K562 (cell line): Measurements from ENCODE around the gene BMP2. TPM values are rescaled to one million over a fixed set of nuclear protein-coding genes. Genes with fewer than 3 reads are reported as not detected.

Experiments
- ATAC-seq: fragments of 200-7000 bp; cut with Tn5 transposase; 3 replicates; pipeline ENCODE4 v1.9.1; 2020; ENCODE audit warnings: moderate library complexity
- BruUV-seq: library from RNA; stranded (reverse); fragments of 400-500 nt; replicated peaks from 2 replicates; lab custom pipeline; 2021; lab: Mats Ljungman, UMichigan
- CTCF ChIA-PET: fragments of 300-600 bp; formaldehyde crosslinking; extraction: SDS; loops from one replicate; lab custom pipeline; 2021; ENCODE audit warnings: low intra/inter-chr PET ratio; lab: Yijun Ruan, JAX
- POLR2A ChIA-PET: fragments of 300-600, 350-650 bp; sonication (Branson Sonifier 250); formaldehyde crosslinking; extraction: SDS; loops from one replicate; lab custom pipeline; 2021; ENCODE audit warnings: antibody characterized with exemption, inconsistent platforms; lab: Yijun Ruan, JAX
- DNase-seq, 4 experiments: peaks; one replicate each; pipeline versions ENCODE4 v3.0.0 to v3.0.0-alpha.2; 2011 to 2018; ENCODE audit warnings: low spot score in 3 of 4, mixed read lengths in 3 of 4; ENCODE audit errors: extremely low read depth in 1 of 4
- FAIRE-seq: peaks from 2 replicates; lab custom pipeline; 2011; peaks lifted over from hg19 to GRCh38; lab: Jason Lieb, UNC
- H2AFZ ChIP-seq: 2 replicates; pipeline ENCODE4 v1.6.0; 2011; ENCODE audit warnings: low read depth, low read length, control low read depth, inconsistent platforms
- H3K27ac ChIP-seq: fragments of 200-600 bp; 3 replicates; pipeline ENCODE4 v1.8.0; 2011; ENCODE audit warnings: low read depth, mild to moderate bottlenecking, control low read depth, inconsistent platforms, low read length, moderate library complexity, mixed read lengths; ENCODE audit errors: extremely low read depth
- H3K27me3 ChIP-seq, 2 experiments: fragments of 300-600 bp in 1 of 2; 2 replicates in 1 of 2; 3 replicates in 1 of 2; pipeline versions ENCODE4 v1.6.0 to v1.8.0; 2011; ENCODE audit warnings: inconsistent platforms in 2 of 2, low read length in 2 of 2, mild to moderate bottlenecking in 1 of 2, mixed read lengths in 1 of 2, moderate library complexity in 1 of 2; ENCODE audit not compliant: control insufficient read depth in 2 of 2, insufficient read depth in 2 of 2
- H3K36me3 ChIP-seq: fragments of 300-600 bp; 3 replicates; pipeline ENCODE4 v1.8.0; 2011; ENCODE audit warnings: mild to moderate bottlenecking, low read length, inconsistent platforms; ENCODE audit not compliant: control insufficient read depth, insufficient read depth
- H3K4me1 ChIP-seq, 2 experiments: fragments of 200-600 bp in 1 of 2; replicated peaks in 1 of 2; 2 replicates in 1 of 2; 3 replicates in 1 of 2; pipeline versions ENCODE4 v1.5.1 to v1.8.0; 2011; ENCODE audit warnings: inconsistent platforms in 2 of 2, low read length in 2 of 2, mild to moderate bottlenecking in 1 of 2, mixed read lengths in 1 of 2, moderate library complexity in 1 of 2; ENCODE audit not compliant: control insufficient read depth in 2 of 2, insufficient read depth in 2 of 2
- H3K4me2 ChIP-seq: 2 replicates; pipeline ENCODE4 v1.6.1; 2011; ENCODE audit warnings: low read length, control low read depth, inconsistent platforms, mixed read lengths; ENCODE audit not compliant: insufficient read depth
- H3K4me3 ChIP-seq: fragments of 200-600 bp; sonication (generic), shearing (Covaris generic); 2 replicates; pipeline ENCODE4 v1.5.1; 2016; ENCODE audit warnings: control low read depth, inconsistent platforms
- H3K79me2 ChIP-seq: fragments of 200-600 bp; 3 replicates; pipeline ENCODE4 v1.8.0; 2011; ENCODE audit warnings: low read length, inconsistent platforms; ENCODE audit not compliant: control insufficient read depth, insufficient read depth
- H3K9ac ChIP-seq, 2 experiments: 2 replicates each; pipeline versions ENCODE4 v1.6.0 to v1.6.1; 2011; ENCODE audit warnings: low read depth in 2 of 2, low read length in 2 of 2, control low read depth in 1 of 2, inconsistent platforms in 1 of 2, mild to moderate bottlenecking in 1 of 2, mixed read lengths in 1 of 2; ENCODE audit not compliant: insufficient read depth in 1 of 2
- H3K9me1 ChIP-seq: one replicate; pipeline ENCODE4 v1.6.0; 2011; ENCODE audit warnings: inconsistent platforms, mild to moderate bottlenecking, low read length, moderate library complexity; ENCODE audit not compliant: control insufficient read depth, insufficient read depth
- H3K9me3 ChIP-seq: replicated peaks from 2 replicates; pipeline ENCODE4 v1.5.1; 2011; ENCODE audit warnings: low read depth, low read length, inconsistent platforms; ENCODE audit not compliant: control insufficient read depth, insufficient read depth
- H4K20me1 ChIP-seq: replicated peaks from 2 replicates; pipeline ENCODE4 v1.6.1; 2011; ENCODE audit warnings: low read length, inconsistent platforms, mixed read lengths; ENCODE audit not compliant: control insufficient read depth, insufficient read depth
- ADNP ChIP-seq: fragments of 200-800 bp; sonication (Bioruptor generic); IDR thresholded peaks from 2 replicates; pipeline ENCODE4 v1.6.1; 2016; ENCODE audit warnings: missing genetic modification characterization, missing compliant biosample characterization
- ASH1L ChIP-seq: fragments of 450-650 bp; IDR thresholded peaks from 2 replicates; pipeline ENCODE4 v1.6.1; 2018; ENCODE audit warnings: borderline replicate concordance, mild to moderate bottlenecking, low read depth; ENCODE audit not compliant: partially characterized antibody
- CBX2 ChIP-seq: fragments of 200-600 bp; sonication (generic); IDR thresholded peaks from one replicate; pipeline ENCODE4 v1.6.1; 2012; ENCODE audit warnings: mild to moderate bottlenecking, low read length, inconsistent platforms; ENCODE audit not compliant: insufficient read depth, poor library complexity, severe bottlenecking
- DMBX1 ChIP-seq: fragments of 250-450 bp; sonication (Bioruptor Pico); IDR thresholded peaks from 2 replicates; pipeline ENCODE4 v1.8.0; 2022; ENCODE audit warnings: inconsistent platforms, mild to moderate bottlenecking, moderate library complexity, borderline replicate concordance
- ESRRA ChIP-seq: fragments of 450-650 bp; IDR thresholded peaks from 2 replicates; pipeline ENCODE4 v1.6.1; 2014; ENCODE audit warnings: low read depth, mild to moderate bottlenecking, moderate library complexity, borderline replicate concordance
- ETS2 ChIP-seq: IDR thresholded peaks from 2 replicates; pipeline ENCODE4 v1.6.1; 2016; ENCODE audit warnings: borderline replicate concordance, missing genetic modification characterization, mild to moderate bottlenecking, moderate library complexity, missing compliant biosample characterization; ENCODE audit not compliant: poor library complexity, severe bottlenecking
- HNRNPH1 ChIP-seq: fragments of 200-400 bp; formaldehyde crosslinking; optimal IDR thresholded peaks from 2 replicates; pipeline ENCODE3; 2017; ENCODE audit warnings: low read depth, mild to moderate bottlenecking, low read length, moderate library complexity
- SMAD4 ChIP-seq: fragments of 250-450 bp; sonication (Bioruptor Pico); conservative IDR thresholded peaks from 2 replicates; pipeline ENCODE4 v1.8.0; 2021; ENCODE audit warnings: inconsistent platforms, mild to moderate bottlenecking, moderate library complexity
- SP2 ChIP-seq: IDR thresholded peaks from 2 replicates; pipeline ENCODE4 v1.6.1; 2011; ENCODE audit warnings: mild to moderate bottlenecking, low read depth, low read length, moderate library complexity; ENCODE audit not compliant: poor library complexity, severe bottlenecking; ENCODE audit errors: extremely low read depth
- UBTF ChIP-seq, 2 experiments: IDR thresholded peaks; 2 replicates each; pipeline ENCODE4 v1.6.1; 2012; ENCODE audit warnings: improper control_type of control experiment in 2 of 2, low read depth in 2 of 2, low read length in 2 of 2, borderline replicate concordance in 1 of 2
- USF2 ChIP-seq: sonication (generic); formaldehyde crosslinking; IDR thresholded peaks from 2 replicates; pipeline ENCODE4 v1.5.0; 2020; ENCODE audit warnings: missing genetic modification reagents
- ZNF124 ChIP-seq: sonication (generic); formaldehyde crosslinking; IDR thresholded peaks from 2 replicates; pipeline ENCODE4 v1.8.1; 2022; ENCODE audit warnings: missing genetic modification reagents
- WGBS: fragments of 100-300 bp; shearing (Covaris generic); methylation state at CpG from one replicate; pipeline ENCODE4 v1.1.6; 2016; ENCODE audit warnings: low coverage, mixed read lengths; ENCODE audit not compliant: insufficient coverage; ENCODE audit errors: missing lambda C conversion rate; 5-methylcytosine and 5-hydroxymethylcytosine counted together
- in situ Hi-C: fragments of 300-500 bp; cut with MboI; formaldehyde crosslinking; loops from 4 replicates; pipeline ENCODE4 v1.15.0; 2018; ENCODE audit warnings: inconsistent platforms, mixed read lengths
- intact Hi-C: fragments of 100-400 bp; cut with micrococcal nuclease; formaldehyde crosslinking; loops from 2 replicates; pipeline ENCODE4 v1.14.2; 2022
- polyA plus RNA-seq, 8 experiments: library from polyadenylated mRNA; depleted of rRNA in 4 of 8; stranded (reverse) in 5 of 8; unstranded in 3 of 8; fragments of >200 nt; fragmentation: Nextera tagmentation in 2 of 8; fragmentation: Illumina TruSeq in 1 of 8; extraction: Ambion mirVana in 2 of 8; extraction: Trizol in 1 of 8; gene quantifications; 2 replicates each; pipeline versions ENCODE4 v1.2.1 to v1.2.3, GENCODE V29; 2011 to 2014; ENCODE audit warnings: inconsistent platforms in 1 of 8, missing spikeins in 1 of 8
- total RNA-seq, 7 experiments: library from RNA; depleted of rRNA in 6 of 7; stranded (reverse); fragments of >200 nt in 6 of 7; fragmentation: Illumina TruSeq in 2 of 7; extraction: Trizol in 2 of 7; gene quantifications; 2 replicates each; pipeline versions ENCODE4 v1.2.1 to v1.2.3, GENCODE V29; 2011 to 2021; ENCODE audit warnings: low replicate concordance in 1 of 7
- TF ChIP-seq, protein P1 (sequence below): fragments of 250-450 bp; sonication (Bioruptor Pico); IDR thresholded peaks from 2 replicates; pipeline ENCODE4 v1.5.0; 2022; ENCODE audit warnings: mild to moderate bottlenecking

Gene BMP2
- total and polyA plus RNA-seq, 9 of the 15 experiments (the other 6 are each of a cell fraction or from before 2014, with no cell fraction given) = 0.01 to 0.07 (median 0.03) TPM; not detected in 5

DNA sequence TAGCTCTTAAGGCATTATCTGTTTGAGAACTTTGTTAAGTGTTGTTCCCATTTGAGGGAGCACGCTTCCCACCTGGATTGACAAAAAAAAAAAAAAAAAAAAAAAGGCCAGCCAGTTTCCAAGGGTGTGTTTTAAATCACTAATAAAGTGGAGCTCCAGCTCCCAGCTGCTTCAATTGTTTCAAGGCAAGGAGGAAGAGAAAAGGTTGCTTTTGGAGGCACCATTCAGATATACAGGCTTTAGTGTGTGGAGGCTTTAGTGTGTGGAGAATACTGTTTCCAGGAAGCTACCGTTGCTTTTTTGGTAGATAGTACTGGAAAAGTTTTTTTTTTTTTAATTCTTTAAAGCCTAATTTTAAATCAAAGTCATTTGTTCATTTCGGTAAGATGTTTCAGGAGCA is 17.3 kb downstream of the BMP2 start:
- H3K4me2 ChIP-seq = no peak overlapping the region

More for the DNA sequence above, 17.3 kb downstream of the BMP2 start:
- Histone ChIP-seq H3K9me1 (no peaks in the 10 kb centered on the region), H3K27ac (no peak overlapping the region), H4K20me1 (no peaks in the 10 kb centered on the region), H3K9me3 (no peaks in the 10 kb centered on the region), H3K4me3 (no peak overlapping the region), H3K4me1 (no peaks in the 10 kb centered on the region), H2AFZ (no peak overlapping the region), H3K27me3 (no peaks in the 10 kb centered on the region), H3K9ac (no peak overlapping the region), H3K36me3 (no peaks in the 10 kb centered on the region), H3K79me2 (no peaks in the 10 kb centered on the region)
- WGBS = 0% methylated on average over 2 of the region's 3 CpGs
- no TSS peak for BruUV-seq
- ATAC-seq = no peak
- in situ Hi-C loops (no loop called here), intact Hi-C loops (no loop called here)
- ChIA-PET POLR2A (interaction anchor here (0.7 kb wide), 1 partner anchor 221 kb away, joined by 3 read pairs; no protein-coding TSS in a partner anchor), CTCF (no interaction called here)
- no peak for DNase-seq
- no peak for FAIRE-seq
- TF ChIP-seq DMBX1 (no peak), ADNP (no peak), UBTF (IDR thresholded peaks at IDR 0.05; ENCODE audit: borderline replicate concordance in 1 of 2, low read depth in 2 of 2, low read length in 2 of 2) (no peak), ESRRA (no peak), USF2 (CRISPR knock-in tag) (no peak), ETS2 (tag) (no peak), ASH1L (no peak), ZNF124 (CRISPR knock-in tag) (no peak), SMAD4 (CRISPR knock-in tag) (no peak), CBX2 (no peak), SP2 (no peak), HNRNPH1 (no peak)
- TF ChIP-seq, protein P1, sequence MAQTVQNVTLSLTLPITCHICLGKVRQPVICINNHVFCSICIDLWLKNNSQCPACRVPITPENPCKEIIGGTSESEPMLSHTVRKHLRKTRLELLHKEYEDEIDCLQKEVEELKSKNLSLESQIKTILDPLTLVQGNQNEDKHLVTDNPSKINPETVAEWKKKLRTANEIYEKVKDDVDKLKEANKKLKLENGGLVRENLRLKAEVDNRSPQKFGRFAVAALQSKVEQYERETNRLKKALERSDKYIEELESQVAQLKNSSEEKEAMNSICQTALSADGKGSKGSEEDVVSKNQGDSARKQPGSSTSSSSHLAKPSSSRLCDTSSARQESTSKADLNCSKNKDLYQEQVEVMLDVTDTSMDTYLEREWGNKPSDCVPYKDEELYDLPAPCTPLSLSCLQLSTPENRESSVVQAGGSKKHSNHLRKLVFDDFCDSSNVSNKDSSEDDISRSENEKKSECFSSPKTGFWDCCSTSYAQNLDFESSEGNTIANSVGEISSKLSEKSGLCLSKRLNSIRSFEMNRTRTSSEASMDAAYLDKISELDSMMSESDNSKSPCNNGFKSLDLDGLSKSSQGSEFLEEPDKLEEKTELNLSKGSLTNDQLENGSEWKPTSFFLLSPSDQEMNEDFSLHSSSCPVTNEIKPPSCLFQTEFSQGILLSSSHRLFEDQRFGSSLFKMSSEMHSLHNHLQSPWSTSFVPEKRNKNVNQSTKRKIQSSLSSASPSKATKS (CRISPR knock-in tag) = no peak
- TF ChIP-seq, all 486 proteins: peak for 0
